HEK293 (cell line): ENCODE measurements around the gene DCC.
"Not testable (repeated sequence)": the region's sequence is repeated elsewhere in the genome, so short reads cannot be mapped to it uniquely, and the experiment has no call there.

Experiments used
- CTCF ChIA-PET: fragments of 350-600 bp; formaldehyde crosslinking; extraction: SDS; loops from one replicate; lab custom pipeline; 2021; ENCODE audit warnings: antibody characterized with exemption; lab: Yijun Ruan, JAX
- POLR2A ChIA-PET: fragments of 300-600 bp; formaldehyde crosslinking; extraction: SDS; loops from one replicate; lab custom pipeline; 2020; ENCODE audit warnings: antibody characterized with exemption, inconsistent platforms; lab: Yijun Ruan, JAX
- H3K27ac ChIP-seq: fragments of 200-500 bp; sonication (Bioruptor generic); 2 replicates; pipeline ENCODE4 v1.5.1; 2014; ENCODE audit warnings: low read depth, low read length, control low read depth, inconsistent platforms; ENCODE audit errors: extremely low read depth
- H3K36me3 ChIP-seq, 2 experiments: fragments of 200-500 bp in 1 of 2; sonication (Bioruptor generic) in 1 of 2; 1 replicate in 1 of 2; 2 replicates in 1 of 2; pipeline ENCODE4 v1.5.1; 2014 to 2017; ENCODE audit warnings: inconsistent platforms in 2 of 2, low read length in 2 of 2; ENCODE audit not compliant: control insufficient read depth in 2 of 2, insufficient read depth in 1 of 2
- H3K4me1 ChIP-seq: fragments of 200-500 bp; sonication (Bioruptor generic); 2 replicates; pipeline ENCODE4 v1.5.1; 2014; ENCODE audit warnings: mild to moderate bottlenecking, low read length, inconsistent platforms; ENCODE audit not compliant: control insufficient read depth, insufficient read depth
- H3K4me3 ChIP-seq: 2 replicates; pipeline ENCODE4 v1.5.1; 2011; ENCODE audit warnings: low read depth, mild to moderate bottlenecking, control low read depth, low read length, moderate library complexity
- H3K9me3 ChIP-seq: fragments of 200-500 bp; sonication (Bioruptor generic); 2 replicates; pipeline ENCODE4 v1.5.1; 2014; ENCODE audit warnings: low read depth, low read length, inconsistent platforms; ENCODE audit not compliant: control insufficient read depth, insufficient read depth
- GLI2 ChIP-seq: fragments of 450-650 bp; formaldehyde crosslinking; IDR thresholded peaks from 2 replicates; pipeline ENCODE4; 2017; ENCODE audit warnings: missing biosample characterization, missing genetic modification characterization, low read depth, borderline replicate concordance
- TRIM28 ChIP-seq: IDR thresholded peaks from 2 replicates; pipeline ENCODE4 v1.6.1; 2011; ENCODE audit warnings: low read length, control low read depth, borderline replicate concordance
- ZBTB11 ChIP-seq: fragments of 450-650 bp; formaldehyde crosslinking; conservative IDR thresholded peaks from 2 replicates; pipeline ENCODE4 v1.5.1; 2016; ENCODE audit warnings: low read depth, missing biosample characterization, missing genetic modification characterization
- ZBTB49 ChIP-seq: fragments of 450-650 bp; formaldehyde crosslinking; IDR thresholded peaks from 2 replicates; pipeline ENCODE4 v1.5.1; 2016; ENCODE audit warnings: missing biosample characterization, missing genetic modification characterization, low read depth
- ZFP41 ChIP-seq: fragments of 450-650 bp; formaldehyde crosslinking; IDR thresholded peaks from 2 replicates; pipeline ENCODE4 v1.5.1; 2016; ENCODE audit warnings: missing biosample characterization, missing genetic modification characterization, borderline replicate concordance
- ZNF10 ChIP-seq: fragments of 450-650 bp; formaldehyde crosslinking; IDR thresholded peaks from 2 replicates; pipeline ENCODE4 v1.5.1; 2017; ENCODE audit warnings: missing biosample characterization, missing genetic modification characterization
- ZNF140 ChIP-seq: fragments of 450-650 bp; formaldehyde crosslinking; IDR thresholded peaks from 2 replicates; pipeline ENCODE4 v1.5.1; 2016; ENCODE audit warnings: missing biosample characterization, missing genetic modification characterization
- ZNF221 ChIP-seq: fragments of 450-650 bp; formaldehyde crosslinking; IDR thresholded peaks from 2 replicates; pipeline ENCODE4 v1.5.1; 2017; ENCODE audit warnings: missing biosample characterization, missing genetic modification characterization, borderline replicate concordance
- ZNF311 ChIP-seq: fragments of 450-650 bp; formaldehyde crosslinking; IDR thresholded peaks from 2 replicates; pipeline ENCODE4 v1.5.1; 2017; ENCODE audit warnings: missing biosample characterization, missing genetic modification characterization, borderline replicate concordance
- ZNF394 ChIP-seq: fragments of 450-650 bp; formaldehyde crosslinking; IDR thresholded peaks from 2 replicates; pipeline ENCODE4 v1.5.1; 2016; ENCODE audit warnings: missing biosample characterization, missing genetic modification characterization, mild to moderate bottlenecking, moderate library complexity, borderline replicate concordance
- ZNF426 ChIP-seq: fragments of 450-650 bp; formaldehyde crosslinking; IDR thresholded peaks from 2 replicates; pipeline ENCODE4 v1.5.1; 2017; ENCODE audit warnings: missing biosample characterization, missing genetic modification characterization, mild to moderate bottlenecking, inconsistent platforms, moderate library complexity
- ZNF518A ChIP-seq: fragments of 450-650 bp; formaldehyde crosslinking; conservative IDR thresholded peaks from 2 replicates; pipeline ENCODE4 v1.5.1; 2016; ENCODE audit warnings: low read depth, missing biosample characterization, missing genetic modification characterization
- ZNF555 ChIP-seq: fragments of 450-650 bp; formaldehyde crosslinking; conservative IDR thresholded peaks from 2 replicates; pipeline ENCODE4 v1.5.1; 2017; ENCODE audit warnings: missing biosample characterization, mild to moderate bottlenecking, missing genetic modification characterization, inconsistent platforms
- ZNF558 ChIP-seq: fragments of 450-650 bp; formaldehyde crosslinking; IDR thresholded peaks from 2 replicates; pipeline ENCODE4 v1.5.1; 2016; ENCODE audit warnings: missing biosample characterization, missing genetic modification characterization
- ZNF623 ChIP-seq: fragments of 450-650 bp; formaldehyde crosslinking; IDR thresholded peaks from 2 replicates; pipeline ENCODE4 v1.5.1; 2016; ENCODE audit warnings: missing biosample characterization, missing genetic modification characterization
- ZNF747 ChIP-seq: fragments of 450-650 bp; formaldehyde crosslinking; IDR thresholded peaks from 2 replicates; pipeline ENCODE4 v1.5.1; 2016; ENCODE audit warnings: missing biosample characterization, missing genetic modification characterization
- ZXDB ChIP-seq: fragments of 450-650 bp; formaldehyde crosslinking; IDR thresholded peaks from 2 replicates; pipeline ENCODE4 v1.5.1; 2016; ENCODE audit warnings: missing biosample characterization, missing genetic modification characterization
- TF ChIP-seq, protein P1 (sequence below): fragments of 450-650 bp; formaldehyde crosslinking; IDR thresholded peaks from 2 replicates; pipeline ENCODE4 v1.5.1; 2016; ENCODE audit warnings: missing biosample characterization, missing genetic modification characterization

DCC gene

DNA sequence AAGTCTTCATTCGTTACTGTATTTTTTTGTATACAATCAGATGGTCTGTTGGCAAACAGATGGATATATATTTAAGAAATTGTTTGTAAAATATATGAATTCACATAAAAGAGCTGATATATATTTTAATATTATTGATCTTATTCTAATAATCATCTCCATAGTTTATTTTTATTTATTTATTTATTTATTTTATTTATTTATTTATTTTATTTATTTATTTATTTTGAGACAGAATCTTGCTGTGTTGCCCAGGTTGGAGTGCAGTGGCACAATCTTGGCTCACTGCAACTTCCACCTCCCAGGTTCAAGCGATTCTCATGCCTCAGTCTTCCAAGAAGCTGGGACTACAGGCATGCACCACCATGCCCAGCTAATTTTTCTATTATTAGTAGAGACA, 1128.2 kb downstream of the DCC start:
- TF ChIP-seq ZNF394 (tag by site-specific recombination) (peak; percentile 81), ZNF558 (peak; percentile 26; the same call in 1 of the 2 replicates), ZNF140 (peak; percentile 38; the same call in 1 of the 2 replicates), ZXDB (tag by site-specific recombination) (peak; percentile 41; the same call in 1 of the 2 replicates), ZNF623 (tag by site-specific recombination) (peak; percentile 50; the same call in 1 of the 2 replicates), ZNF426 (tag by site-specific recombination) (peak; percentile 66), ZBTB11 (tag by site-specific recombination) (peak; percentile 65; the same call in 1 of the 2 replicates), ZNF555 (tag by site-specific recombination) (peak; percentile 42), ZNF518A (peak; percentile 46; the same call in 1 of the 2 replicates)
- TF ChIP-seq, all 188 proteins: peak for 9; not testable (repeated sequence) for 179
- CTCF ChIA-PET, H3K27ac ChIP-seq, H3K9me3 ChIP-seq, H3K4me3 ChIP-seq, H3K4me1 ChIP-seq, H3K36me3 ChIP-seq, POLR2A ChIA-PET: not testable (repeated sequence)

- POLR2A ChIA-PET: no interaction called here
These were observed 1132.5 kb downstream of the DCC start for GRCh38 chr18:53472546-53472945.

DNA sequence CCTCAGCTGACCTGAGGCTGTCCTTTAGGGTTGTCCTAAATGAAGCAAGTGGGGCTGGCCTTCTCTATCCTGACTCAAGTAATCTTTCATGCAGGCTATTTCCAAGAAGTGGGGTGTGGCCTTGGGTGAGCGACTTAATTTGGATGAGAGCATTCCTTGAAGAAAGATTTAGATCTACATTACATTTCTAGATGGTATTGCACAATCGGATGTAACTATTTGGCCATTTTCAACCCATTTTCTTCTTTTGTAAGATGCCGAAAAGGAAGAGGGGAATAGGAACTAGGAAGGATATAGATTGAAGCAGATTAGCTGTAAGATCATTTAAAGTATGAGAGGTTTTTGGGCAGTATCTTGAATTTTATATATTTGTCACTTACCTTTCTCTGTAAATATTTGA, 1138.2 kb downstream of the DCC start:
- POLR2A ChIA-PET: no interaction called here
- no peaks in the 10 kb centered on the region for H3K36me3 ChIP-seq
- TF ChIP-seq ZNF221 (no peak), ZBTB49 (tag by site-specific recombination) (no peak), ZNF311 (tag by site-specific recombination) (no peak), ZFP41 (no peak), ZNF10 (tag by site-specific recombination) (no peak), GLI2 (tag by site-specific recombination) (no peak), TRIM28 (no peak)
- TF ChIP-seq, protein P1, sequence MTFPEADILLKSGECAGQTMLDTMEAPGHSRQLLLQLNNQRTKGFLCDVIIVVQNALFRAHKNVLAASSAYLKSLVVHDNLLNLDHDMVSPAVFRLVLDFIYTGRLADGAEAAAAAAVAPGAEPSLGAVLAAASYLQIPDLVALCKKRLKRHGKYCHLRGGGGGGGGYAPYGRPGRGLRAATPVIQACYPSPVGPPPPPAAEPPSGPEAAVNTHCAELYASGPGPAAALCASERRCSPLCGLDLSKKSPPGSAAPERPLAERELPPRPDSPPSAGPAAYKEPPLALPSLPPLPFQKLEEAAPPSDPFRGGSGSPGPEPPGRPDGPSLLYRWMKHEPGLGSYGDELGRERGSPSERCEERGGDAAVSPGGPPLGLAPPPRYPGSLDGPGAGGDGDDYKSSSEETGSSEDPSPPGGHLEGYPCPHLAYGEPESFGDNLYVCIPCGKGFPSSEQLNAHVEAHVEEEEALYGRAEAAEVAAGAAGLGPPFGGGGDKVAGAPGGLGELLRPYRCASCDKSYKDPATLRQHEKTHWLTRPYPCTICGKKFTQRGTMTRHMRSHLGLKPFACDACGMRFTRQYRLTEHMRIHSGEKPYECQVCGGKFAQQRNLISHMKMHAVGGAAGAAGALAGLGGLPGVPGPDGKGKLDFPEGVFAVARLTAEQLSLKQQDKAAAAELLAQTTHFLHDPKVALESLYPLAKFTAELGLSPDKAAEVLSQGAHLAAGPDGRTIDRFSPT (tag by site-specific recombination): no peak
- TF ChIP-seq, all 188 proteins: peak for 0
- Histone ChIP-seq H3K4me1 (no peaks in the 10 kb centered on the region), H3K27ac (no peak overlapping the region), H3K9me3 (no peaks in the 10 kb centered on the region), H3K4me3 (no peak overlapping the region)
- CTCF ChIA-PET: no interaction called here

More at GRCh38 chr18:53472546-53472945, 1132.5 kb downstream of the DCC start:
- TF ChIP-seq ZNF747 (tag by site-specific recombination): no peak
- Histone ChIP-seq H3K27ac (no peak overlapping the region), H3K4me3 (no peak overlapping the region), H3K9me3 (no peaks in the 10 kb centered on the region), H3K4me1 (no peaks in the 10 kb centered on the region), H3K36me3 (no peaks in the 10 kb centered on the region)
- CTCF ChIA-PET: no interaction called here
